Left lung (tissue), 10 donors: ENCODE measurements around the gene DNAJB11. TPM values are rescaled to one million over a fixed set of nuclear protein-coding genes. Genes with fewer than 3 reads are reported as not detected.

ENCODE experiments used
- ATAC-seq: fragments of 200-7000 bp; cut with Tn5 transposase; one replicate; pipeline ENCODE4 v1.9.1; 2020; ENCODE audit warnings: moderate library complexity
- DNase-seq, 4 donors: peaks; one replicate each; pipeline ENCODE4 v3.0.0-alpha.2; 2013 to 2020
- H3K27ac ChIP-seq, 2 donors: fragments of 200-600 bp; sonication (generic) in 1 of 2; one replicate each; pipeline versions ENCODE4 v1.5.0 to v1.8.0; 2020 to 2021
- H3K27me3 ChIP-seq, 2 donors: fragments of 200-600 bp; sonication (generic) in 1 of 2; one replicate each; pipeline versions ENCODE4 v1.5.0 to v1.8.0; 2020 to 2021
- H3K36me3 ChIP-seq, 2 donors: fragments of 200-600 bp; sonication (generic) in 1 of 2; one replicate each; pipeline versions ENCODE4 v1.5.0 to v1.8.0; 2020 to 2021
- H3K4me1 ChIP-seq, 2 donors: fragments of 200-600 bp; one replicate each; pipeline ENCODE4 v1.8.0; 2021
- H3K4me3 ChIP-seq, 2 donors: fragments of 200-600 bp; sonication (generic) in 1 of 2; one replicate each; pipeline versions ENCODE4 v1.5.0 to v1.8.0; 2020 to 2021; ENCODE audit warnings: mild to moderate bottlenecking in 1 of 2
- H3K9me3 ChIP-seq, 2 donors: fragments of 200-600 bp; sonication (generic) in 1 of 2; one replicate each; pipeline versions ENCODE4 v1.5.0 to v1.8.0; 2020 to 2021
- intact Hi-C, 2 donors: fragments of 100-400 bp; cut with DNase I; formaldehyde crosslinking; loops; one replicate each; pipeline versions ENCODE4 v1.11.2 to v1.14.2; 2022
- polyA plus RNA-seq, 6 donors: library from polyadenylated mRNA; unstranded; fragments of 120-200 nt; gene quantifications; one replicate each; pipeline ENCODE4 v1.2.1, GENCODE V29; 2013; ENCODE audit not compliant: insufficient read length in 6 of 6
- total RNA-seq, 2 donors: library from RNA; stranded (reverse); fragmentation: NEBNext Ultra II Directional; extraction: Animal tissue kit (Norgen Biotek cat#: 25700); gene quantifications; one replicate each; pipeline ENCODE4 v1.2.1, GENCODE V29; 2021
- TF ChIP-seq, protein P1 (sequence below), 2 donors: fragments of 200-600 bp; sonication (generic) in 1 of 2; IDR thresholded peaks; one replicate each; pipeline versions ENCODE4 v1.5.0 to v1.8.0; 2021; ENCODE audit warnings: antibody characterized with exemption in 2 of 2
- donor health status: DM: no; HTN: yes; CAD: no.
- donor health status: DM: no; HTN: no; CAD: no.

DNAJB11 gene
- total and polyA plus RNA-seq, 8 donors = 46.8 to 78.3 (median 58.0) TPM

DNA sequence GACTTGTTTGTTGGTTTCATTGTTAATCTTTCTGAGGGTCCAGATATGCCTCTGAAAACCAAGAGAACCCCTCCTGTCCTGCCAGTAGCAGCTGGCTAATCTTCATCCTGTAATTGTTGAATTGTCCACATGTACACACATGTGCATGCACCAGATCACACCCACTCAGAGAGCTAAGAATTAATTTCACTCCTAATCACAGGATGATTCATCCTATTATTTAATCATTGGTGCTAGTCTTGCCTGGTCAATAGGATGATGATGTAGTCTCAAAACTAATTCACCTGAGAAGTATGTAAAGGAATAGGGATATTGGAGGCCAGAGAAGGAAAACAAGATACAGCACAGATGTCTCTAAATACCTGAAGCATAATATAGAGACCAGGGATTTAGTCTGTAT is 34.6 kb downstream of the DNAJB11 start:
- TF ChIP-seq, protein P1, sequence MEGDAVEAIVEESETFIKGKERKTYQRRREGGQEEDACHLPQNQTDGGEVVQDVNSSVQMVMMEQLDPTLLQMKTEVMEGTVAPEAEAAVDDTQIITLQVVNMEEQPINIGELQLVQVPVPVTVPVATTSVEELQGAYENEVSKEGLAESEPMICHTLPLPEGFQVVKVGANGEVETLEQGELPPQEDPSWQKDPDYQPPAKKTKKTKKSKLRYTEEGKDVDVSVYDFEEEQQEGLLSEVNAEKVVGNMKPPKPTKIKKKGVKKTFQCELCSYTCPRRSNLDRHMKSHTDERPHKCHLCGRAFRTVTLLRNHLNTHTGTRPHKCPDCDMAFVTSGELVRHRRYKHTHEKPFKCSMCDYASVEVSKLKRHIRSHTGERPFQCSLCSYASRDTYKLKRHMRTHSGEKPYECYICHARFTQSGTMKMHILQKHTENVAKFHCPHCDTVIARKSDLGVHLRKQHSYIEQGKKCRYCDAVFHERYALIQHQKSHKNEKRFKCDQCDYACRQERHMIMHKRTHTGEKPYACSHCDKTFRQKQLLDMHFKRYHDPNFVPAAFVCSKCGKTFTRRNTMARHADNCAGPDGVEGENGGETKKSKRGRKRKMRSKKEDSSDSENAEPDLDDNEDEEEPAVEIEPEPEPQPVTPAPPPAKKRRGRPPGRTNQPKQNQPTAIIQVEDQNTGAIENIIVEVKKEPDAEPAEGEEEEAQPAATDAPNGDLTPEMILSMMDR (IDR thresholded peaks at IDR 0.05) = no peak
- no peak for ATAC-seq

DNA sequence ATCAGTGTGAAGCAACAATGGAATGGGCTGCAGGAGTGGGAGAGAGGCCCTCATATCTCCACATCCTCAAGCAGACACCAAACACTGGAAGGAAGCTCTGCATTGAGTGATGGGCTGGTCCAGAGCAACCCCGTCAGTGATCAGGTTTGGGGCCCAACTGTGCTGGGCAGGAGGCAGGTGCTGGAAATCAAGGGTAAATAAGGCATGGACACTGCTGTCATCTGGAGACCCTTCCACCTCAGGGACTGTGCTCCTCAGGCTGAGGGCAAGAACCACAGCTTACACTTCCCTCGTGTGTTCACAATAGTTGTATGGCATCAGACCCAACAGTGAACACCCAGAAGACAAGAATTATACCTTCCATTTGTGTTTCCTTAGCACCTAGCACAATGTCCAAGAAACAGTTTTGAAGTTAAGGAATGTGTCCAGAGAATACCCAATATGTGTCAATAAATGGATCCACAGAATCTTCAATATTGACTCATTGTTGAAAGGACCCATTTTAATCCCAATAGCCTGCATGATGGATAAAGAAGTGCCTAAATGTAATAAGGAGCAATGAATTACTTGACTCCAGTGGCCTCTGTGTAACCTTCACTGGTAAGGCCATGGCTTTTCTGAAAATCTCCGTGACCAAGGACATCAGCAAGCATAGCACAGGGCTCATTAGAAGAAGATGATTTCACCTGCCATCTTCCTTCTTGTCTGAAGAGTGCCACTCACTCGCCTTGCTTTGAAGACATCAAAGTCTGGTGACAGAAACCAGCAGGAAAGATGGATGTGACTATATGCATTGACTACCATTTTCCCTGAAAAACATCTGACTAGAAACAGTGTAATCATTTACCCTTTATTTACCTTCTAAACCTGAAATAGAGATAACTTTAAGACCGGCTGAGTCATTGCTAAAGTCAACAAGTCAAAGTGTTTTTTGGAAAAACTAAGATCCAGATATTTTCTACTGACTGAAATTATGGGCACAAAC is 35.3 kb downstream of the DNAJB11 start:
- no peaks in the 10 kb centered on the region for H3K4me1 ChIP-seq
- ATAC-seq = peak; percentile 47
- no peaks in the 10 kb centered on the region for H3K36me3 ChIP-seq

More for the DNA sequence above, 34.6 kb downstream of the DNAJB11 start:
- intact Hi-C loops = no loop called here
- no peaks in the 10 kb centered on the region for H3K27me3 ChIP-seq
- H3K27ac ChIP-seq = no peak overlapping the region
- no peak for DNase-seq
- H3K36me3 ChIP-seq = no peaks in the 10 kb centered on the region
- no peaks in the 10 kb centered on the region for H3K9me3 ChIP-seq
- H3K4me1 ChIP-seq = no peaks in the 10 kb centered on the region
- no peak overlapping the region for H3K4me3 ChIP-seq

GRCh38 chr3:186608624-186609215 is 38.2 kb downstream of the DNAJB11 start:
- Histone ChIP-seq H3K9me3 (no peaks in the 10 kb centered on the region), H3K4me1 (no peaks in the 10 kb centered on the region), H3K27ac (no peak overlapping the region), H3K27me3 (peaks cover 0 to 15% of the 10 kb centered on the region in 2 donors), H3K36me3 (no peaks in the 10 kb centered on the region), H3K4me3 (no peak overlapping the region)
- TF ChIP-seq, protein P1 (IDR thresholded peaks at IDR 0.05) = no peak
- DNase-seq (no peak), ATAC-seq (no peak)
- intact Hi-C loops = no loop called here

More for the DNA sequence above, 35.3 kb downstream of the DNAJB11 start:
- Histone ChIP-seq H3K4me3 (no peak overlapping the region), H3K27me3 (no peaks in the 10 kb centered on the region), H3K9me3 (no peaks in the 10 kb centered on the region), H3K27ac (no peak overlapping the region)
- no peak for DNase-seq
- TF ChIP-seq, protein P1 (IDR thresholded peaks at IDR 0.05) = no peak
- intact Hi-C loops = no loop called here

- intact Hi-C loops = no loop called here
- Histone ChIP-seq H3K27ac (no peak overlapping the region), H3K36me3 (no peaks in the 10 kb centered on the region), H3K27me3 (peaks cover 0 to 22% of the 10 kb centered on the region in 2 donors), H3K4me3 (no peak overlapping the region), H3K9me3 (no peaks in the 10 kb centered on the region), H3K4me1 (no peaks in the 10 kb centered on the region)
- DNase-seq (no peak), ATAC-seq (peak; percentile 74)
- TF ChIP-seq, protein P1 (IDR thresholded peaks at IDR 0.05) = no peak
Measured at GRCh38 chr3:186609247-186609868, 38.8 kb downstream of the DNAJB11 start.

- ATAC-seq (no peak), DNase-seq (no peak)
- Histone ChIP-seq H3K9me3 (no peaks in the 10 kb centered on the region), H3K27ac (no peak overlapping the region), H3K4me1 (peaks cover 0 to 5% of the 10 kb centered on the region in 2 donors), H3K36me3 (no peaks in the 10 kb centered on the region), H3K27me3 (peaks cover 0 to 47% of the 10 kb centered on the region in 2 donors), H3K4me3 (no peak overlapping the region)
- intact Hi-C loops = no loop called here
- TF ChIP-seq, protein P1 (IDR thresholded peaks at IDR 0.05) = no peak
Measured at GRCh38 chr3:186612065-186612464, 41.5 kb downstream of the DNAJB11 start.
